Measurements from ENCODE around the gene FBXO40.

GRCh38 chr3:121661376-121661775, 68.2 kb downstream of the FBXO40 start:
- no peak for TF ChIP-seq POLR2AphosphoS5 (IDR thresholded peaks at IDR 0.05; ENCODE audit: low read length)
- no peak for TF ChIP-seq NBN (IDR thresholded peaks at IDR 0.05)
